Measurements from ENCODE around the gene GRIA2. TPM values are rescaled to one million over a fixed set of nuclear protein-coding genes. Genes with fewer than 3 reads are reported as not detected.
"Not testable (repeated sequence)": the region's sequence is repeated elsewhere in the genome, so short reads cannot be mapped to it uniquely, and the experiment has no call there.

Gene GRIA2
- 10 to 100 TPM; 12.4 to 27.6 TPM for total RNA-seq

DNA sequence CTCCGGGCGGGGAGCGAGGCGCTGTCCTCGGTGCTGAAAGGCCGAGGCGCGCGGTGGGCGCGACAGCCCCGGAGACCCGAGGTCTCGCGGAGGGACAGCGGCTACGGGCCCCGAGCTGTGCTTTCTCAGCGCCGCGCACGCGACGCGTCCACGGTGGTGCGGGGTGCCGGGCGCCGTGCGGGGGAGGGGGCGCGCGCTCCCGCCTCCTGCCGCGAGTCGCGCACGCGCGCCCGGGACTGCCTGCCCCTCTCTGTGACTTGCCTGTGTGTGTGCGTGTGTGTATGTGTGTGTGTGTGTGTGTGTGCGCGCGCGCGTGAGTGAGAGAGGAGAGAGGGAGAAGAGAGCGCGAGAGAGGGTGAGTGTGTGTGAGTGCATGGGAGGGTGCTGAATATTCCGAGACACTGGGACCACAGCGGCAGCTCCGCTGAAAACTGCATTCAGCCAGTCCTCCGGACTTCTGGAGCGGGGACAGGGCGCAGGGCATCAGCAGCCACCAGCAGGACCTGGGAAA, at the start of gene GRIA2:
GRIA2 (plus strand) TSS at position 358 of the 511 bp plus-strand sequence. CDS start 315 bp downstream, outside the sequence.
- no peaks in the 10 kb centered on the region for H3K27me3 ChIP-seq (replicated peaks; ENCODE audit: insufficient read depth)
- ATAC-seq (ENCODE audit: insufficient number of reproducible peaks, low FRiP score, low read depth) (peak; percentile 72), DNase-seq (ENCODE audit: low spot score) (no peak)
- H3K27ac ChIP-seq = peak within 1 kb of the TSS; percentile 65 to 88
- peak within 1 kb of the TSS; percentile 84 for H3K4me3 ChIP-seq
- H3K36me3 ChIP-seq = no peaks in the 10 kb centered on the region
- no peaks in the 10 kb centered on the region for H3K9me3 ChIP-seq
- TF ChIP-seq, protein P1, sequence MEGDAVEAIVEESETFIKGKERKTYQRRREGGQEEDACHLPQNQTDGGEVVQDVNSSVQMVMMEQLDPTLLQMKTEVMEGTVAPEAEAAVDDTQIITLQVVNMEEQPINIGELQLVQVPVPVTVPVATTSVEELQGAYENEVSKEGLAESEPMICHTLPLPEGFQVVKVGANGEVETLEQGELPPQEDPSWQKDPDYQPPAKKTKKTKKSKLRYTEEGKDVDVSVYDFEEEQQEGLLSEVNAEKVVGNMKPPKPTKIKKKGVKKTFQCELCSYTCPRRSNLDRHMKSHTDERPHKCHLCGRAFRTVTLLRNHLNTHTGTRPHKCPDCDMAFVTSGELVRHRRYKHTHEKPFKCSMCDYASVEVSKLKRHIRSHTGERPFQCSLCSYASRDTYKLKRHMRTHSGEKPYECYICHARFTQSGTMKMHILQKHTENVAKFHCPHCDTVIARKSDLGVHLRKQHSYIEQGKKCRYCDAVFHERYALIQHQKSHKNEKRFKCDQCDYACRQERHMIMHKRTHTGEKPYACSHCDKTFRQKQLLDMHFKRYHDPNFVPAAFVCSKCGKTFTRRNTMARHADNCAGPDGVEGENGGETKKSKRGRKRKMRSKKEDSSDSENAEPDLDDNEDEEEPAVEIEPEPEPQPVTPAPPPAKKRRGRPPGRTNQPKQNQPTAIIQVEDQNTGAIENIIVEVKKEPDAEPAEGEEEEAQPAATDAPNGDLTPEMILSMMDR (IDR thresholded peaks at IDR 0.05) = no peak
- H3K4me1 ChIP-seq (ENCODE audit: control insufficient read depth in 1 of 2, low read depth in 2 of 2) = peaks cover 0 to 19% of the 10 kb centered on the region in 2 donors

DNA sequence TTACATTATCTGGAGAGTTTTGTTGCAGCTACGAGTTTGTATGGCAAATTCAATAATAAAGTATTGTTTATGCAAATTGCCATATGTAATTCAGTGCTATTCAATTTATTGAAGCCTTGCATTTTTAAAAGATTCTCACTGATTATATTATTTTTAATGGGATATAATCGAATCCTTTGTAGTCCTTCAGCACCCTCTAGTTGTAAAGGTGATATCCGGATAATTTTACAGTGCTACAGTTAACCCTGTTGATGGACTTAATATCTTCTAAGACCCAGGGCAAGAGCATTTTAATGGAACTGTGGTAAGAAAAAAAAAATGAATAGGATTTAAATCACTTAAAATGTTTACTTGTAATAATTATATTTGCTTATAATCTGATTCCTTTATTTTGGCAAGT, 48.5 kb upstream of the GRIA2 start:
- H3K9me3 ChIP-seq = no peaks in the 10 kb centered on the region
- H3K4me1 ChIP-seq (ENCODE audit: control insufficient read depth in 1 of 2, low read depth in 2 of 2) = no peaks in the 10 kb centered on the region
- no peak for DNase-seq (ENCODE audit: low spot score)
- H3K36me3 ChIP-seq = no peaks in the 10 kb centered on the region
- H3K27me3 ChIP-seq (replicated peaks; ENCODE audit: insufficient read depth) = no peaks in the 10 kb centered on the region
- TF ChIP-seq, protein P1 (IDR thresholded peaks at IDR 0.05) = peak; percentile 9
- no peak overlapping the region for H3K27ac ChIP-seq
- no peak overlapping the region for H3K4me3 ChIP-seq
- no peak for ATAC-seq (ENCODE audit: insufficient number of reproducible peaks, low FRiP score, low read depth)

DNA sequence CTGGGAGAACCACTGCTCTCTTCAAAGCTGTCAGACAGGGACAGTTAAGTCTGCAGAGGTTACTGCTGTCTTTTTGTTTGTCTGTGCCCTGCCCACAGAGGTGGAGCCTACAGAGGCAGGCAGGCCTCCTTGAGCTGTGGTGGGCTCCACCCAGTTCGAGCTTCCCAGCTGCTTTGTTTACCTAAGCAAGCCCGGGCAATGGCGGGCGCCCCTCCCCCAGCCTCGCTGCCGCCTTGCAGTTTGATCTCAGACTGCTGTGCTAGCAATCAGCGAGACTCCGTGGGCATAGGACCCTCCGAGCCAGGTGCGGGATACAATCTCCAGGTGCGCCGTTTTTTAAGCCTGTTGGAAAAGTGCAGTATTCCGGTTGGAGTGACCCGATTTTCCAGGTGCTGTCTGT, 40.3 kb upstream of the GRIA2 start:
- not testable (repeated sequence) for H3K9me3 ChIP-seq; H3K27ac ChIP-seq; DNase-seq (ENCODE audit: low spot score); H3K4me3 ChIP-seq; H3K27me3 ChIP-seq (replicated peaks; ENCODE audit: insufficient read depth); H3K36me3 ChIP-seq; ATAC-seq (ENCODE audit: insufficient number of reproducible peaks, low FRiP score, low read depth); H3K4me1 ChIP-seq (ENCODE audit: control insufficient read depth in 1 of 2, low read depth in 2 of 2)

DNA sequence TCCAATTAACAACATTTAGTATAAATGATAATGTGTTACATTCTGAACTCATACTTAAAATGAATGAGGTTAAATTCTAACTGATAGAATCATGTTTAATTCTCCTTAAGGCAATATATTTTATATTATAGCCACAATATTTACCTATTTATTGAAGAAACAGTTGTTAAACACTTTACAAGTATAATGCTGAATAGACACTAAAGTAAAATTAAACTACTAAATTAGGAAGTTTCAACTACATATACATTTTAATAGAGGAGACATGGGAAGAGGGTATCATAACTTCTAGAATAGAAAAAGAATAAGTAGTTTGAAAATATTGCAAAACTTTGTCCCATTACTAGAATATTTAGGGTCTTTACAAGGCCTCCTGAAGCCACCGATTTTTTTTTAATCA, 36.2 kb upstream of the GRIA2 start:
- ATAC-seq (ENCODE audit: insufficient number of reproducible peaks, low FRiP score, low read depth) (no peak), DNase-seq (ENCODE audit: low spot score) (no peak)
- H3K27me3 ChIP-seq (replicated peaks; ENCODE audit: insufficient read depth) = no peaks in the 10 kb centered on the region
- TF ChIP-seq, protein P1 (IDR thresholded peaks at IDR 0.05) = no peak
- no peaks in the 10 kb centered on the region for H3K9me3 ChIP-seq
- H3K36me3 ChIP-seq = no peaks in the 10 kb centered on the region
- no peak overlapping the region for H3K27ac ChIP-seq
- no peak overlapping the region for H3K4me3 ChIP-seq
- H3K4me1 ChIP-seq (ENCODE audit: control insufficient read depth in 1 of 2, low read depth in 2 of 2) = no peaks in the 10 kb centered on the region

DNA sequence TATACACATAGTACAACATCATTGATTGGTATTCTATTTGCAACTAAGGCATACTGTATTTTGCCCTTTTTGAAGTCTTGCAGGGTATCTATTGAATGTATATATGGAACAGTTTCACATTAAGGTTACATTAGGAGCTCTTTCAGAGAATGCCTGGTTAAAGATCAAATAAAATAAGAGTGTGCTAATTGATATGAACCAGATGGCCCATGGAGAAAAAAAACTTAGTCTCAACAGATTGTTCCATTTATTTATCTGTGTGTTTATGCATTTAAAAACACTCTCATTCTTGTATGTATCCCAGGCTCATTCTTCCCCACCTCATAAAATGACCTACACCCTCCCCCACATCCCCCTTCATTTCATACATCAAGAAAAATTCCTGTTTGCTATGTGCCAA, 35.2 kb upstream of the GRIA2 start:
- no peak overlapping the region for H3K27ac ChIP-seq
- H3K27me3 ChIP-seq (replicated peaks; ENCODE audit: insufficient read depth) = no peaks in the 10 kb centered on the region
- H3K4me1 ChIP-seq (ENCODE audit: control insufficient read depth in 1 of 2, low read depth in 2 of 2) = no peaks in the 10 kb centered on the region
- H3K36me3 ChIP-seq = no peaks in the 10 kb centered on the region
- TF ChIP-seq, protein P1 (IDR thresholded peaks at IDR 0.05) = no peak
- ATAC-seq (ENCODE audit: insufficient number of reproducible peaks, low FRiP score, low read depth) (no peak), DNase-seq (ENCODE audit: low spot score) (no peak)
- H3K9me3 ChIP-seq = no peaks in the 10 kb centered on the region
- no peak overlapping the region for H3K4me3 ChIP-seq

DNA sequence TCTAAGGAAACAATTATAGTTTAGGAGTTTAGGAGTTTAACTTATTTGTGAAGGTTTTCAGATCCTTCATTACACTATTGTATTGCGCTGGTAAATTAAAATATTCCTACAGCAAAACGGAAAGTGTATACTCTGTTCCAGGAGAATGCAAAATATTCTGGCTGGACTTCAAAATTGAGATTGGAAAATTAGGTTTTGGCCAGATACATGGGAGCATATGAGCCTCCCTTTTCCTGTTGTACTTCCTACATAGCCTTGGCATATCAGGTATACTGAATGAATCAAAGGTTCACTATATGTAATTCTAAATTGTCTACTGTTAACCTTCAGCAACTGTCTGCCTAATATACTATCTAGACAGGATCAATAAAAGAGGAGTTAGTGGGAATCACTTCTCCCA, 25.2 kb upstream of the GRIA2 start:
- DNase-seq (ENCODE audit: low spot score) (no peak), ATAC-seq (ENCODE audit: insufficient number of reproducible peaks, low FRiP score, low read depth) (no peak)
- Histone ChIP-seq H3K36me3 (no peaks in the 10 kb centered on the region), H3K27ac (no peak overlapping the region), H3K4me1 (ENCODE audit: control insufficient read depth in 1 of 2, low read depth in 2 of 2) (no peaks in the 10 kb centered on the region), H3K27me3 (replicated peaks; ENCODE audit: insufficient read depth) (no peaks in the 10 kb centered on the region), H3K9me3 (no peaks in the 10 kb centered on the region), H3K4me3 (no peak overlapping the region)
- TF ChIP-seq, protein P1 (IDR thresholded peaks at IDR 0.05) = no peak

Measured in thoracic aorta (tissue), 2 donors.